Liver (tissue), 9 donors: Measurements from ENCODE around the gene MYO7B. TPM values are rescaled to one million over a fixed set of nuclear protein-coding genes. Genes with fewer than 3 reads are reported as not detected.

Source experiments
- DNase-seq: peaks from one replicate; pipeline ENCODE4 v3.0.0-alpha.2; 2017; ENCODE audit warnings: low spot score
- H3K27ac ChIP-seq, 2 donors: one replicate each; pipeline ENCODE4 v1.7.0; 2013; ENCODE audit warnings: inconsistent platforms in 2 of 2, low read length in 2 of 2, control low read depth in 1 of 2, low read depth in 1 of 2, mild to moderate bottlenecking in 1 of 2
- H3K27me3 ChIP-seq, 4 donors: one replicate each; pipeline versions ENCODE4 v1.6.1 to v1.7.0; 2013; ENCODE audit warnings: low read length in 3 of 4, inconsistent platforms in 1 of 4, mild to moderate bottlenecking in 1 of 4, moderate library complexity in 1 of 4; ENCODE audit not compliant: control insufficient read depth in 4 of 4, insufficient read depth in 4 of 4
- H3K36me3 ChIP-seq, 4 donors: one replicate each; pipeline versions ENCODE4 v1.6.1 to v1.7.0; 2013; ENCODE audit warnings: low read length in 3 of 4, mild to moderate bottlenecking in 3 of 4, low read depth in 1 of 4, moderate library complexity in 1 of 4; ENCODE audit not compliant: control insufficient read depth in 4 of 4, insufficient read depth in 3 of 4
- H3K4me1 ChIP-seq, 4 donors: one replicate each; pipeline versions ENCODE4 v1.6.1 to v1.7.0; 2013; ENCODE audit warnings: low read length in 3 of 4, mild to moderate bottlenecking in 3 of 4, moderate library complexity in 1 of 4; ENCODE audit not compliant: control insufficient read depth in 4 of 4, insufficient read depth in 4 of 4
- H3K4me3 ChIP-seq, 3 donors: one replicate each; pipeline versions ENCODE4 v1.6.1 to v1.7.0; 2013; ENCODE audit warnings: low read length in 3 of 3, control low read depth in 1 of 3, low read depth in 1 of 3, mild to moderate bottlenecking in 1 of 3
- H3K9ac ChIP-seq, 2 donors: one replicate each; pipeline ENCODE4 v1.7.0; 2013; ENCODE audit warnings: low read length in 2 of 2, mild to moderate bottlenecking in 2 of 2, moderate library complexity in 2 of 2, control low read depth in 1 of 2, low read depth in 1 of 2
- H3K9me3 ChIP-seq, 4 donors: one replicate each; pipeline versions ENCODE4 v1.6.1 to v1.7.0; 2013; ENCODE audit warnings: low read length in 3 of 4; ENCODE audit not compliant: control insufficient read depth in 4 of 4
- EGR1 ChIP-seq, 2 donors: IDR thresholded peaks; 2 replicates each; pipeline ENCODE4 v1.6.1; 2016 to 2018; ENCODE audit warnings: antibody characterized with exemption in 2 of 2, low read depth in 2 of 2
- FOXA2 ChIP-seq: IDR thresholded peaks from 2 replicates; pipeline ENCODE4 v1.6.1; 2016; ENCODE audit warnings: antibody characterized with exemption
- GABPA ChIP-seq, 2 donors: IDR thresholded peaks in 1 of 2; conservative IDR thresholded peaks in 1 of 2; 2 replicates each; pipeline ENCODE4 v1.6.1; 2016; ENCODE audit warnings: antibody characterized with exemption in 2 of 2, mild to moderate bottlenecking in 1 of 2, moderate library complexity in 1 of 2
- JUND ChIP-seq, 2 donors: IDR thresholded peaks; 2 replicates each; pipeline ENCODE4 v1.6.1; 2016; ENCODE audit warnings: antibody characterized with exemption in 2 of 2
- NR2F2 ChIP-seq: IDR thresholded peaks from 2 replicates; pipeline ENCODE4 v1.6.1; 2016; ENCODE audit warnings: antibody characterized with exemption
- RAD21 ChIP-seq, 2 donors: IDR thresholded peaks; 2 replicates each; pipeline ENCODE4 v1.6.1; 2016; ENCODE audit warnings: antibody characterized with exemption in 2 of 2, mild to moderate bottlenecking in 2 of 2
- REST ChIP-seq: IDR thresholded peaks from 2 replicates; pipeline ENCODE4 v1.6.1; 2016; ENCODE audit warnings: antibody characterized with exemption, mild to moderate bottlenecking
- RXRA ChIP-seq, 2 donors: IDR thresholded peaks; 2 replicates each; pipeline ENCODE4 v1.6.1; 2017 to 2018; ENCODE audit warnings: antibody characterized with exemption in 2 of 2, mild to moderate bottlenecking in 1 of 2
- TAF1 ChIP-seq: conservative IDR thresholded peaks from 2 replicates; pipeline ENCODE4 v1.6.1; 2016; ENCODE audit warnings: antibody characterized with exemption, mild to moderate bottlenecking
- YY1 ChIP-seq: IDR thresholded peaks from 2 replicates; pipeline ENCODE4 v1.6.1; 2016; ENCODE audit warnings: antibody characterized with exemption, mild to moderate bottlenecking
- ZBTB33 ChIP-seq: IDR thresholded peaks from 2 replicates; pipeline ENCODE4 v1.6.1; 2016; ENCODE audit warnings: antibody characterized with exemption
- WGBS: extraction: QIAGEN DNeasy Blood & Tissue Kit; methylation state at CpG from one replicate; pipeline ENCODE4 v1.1.7; 2013; 5-methylcytosine and 5-hydroxymethylcytosine counted together
- polyA plus RNA-seq, 2 donors: library from polyadenylated mRNA; stranded (reverse) in 1 of 2; unstranded in 1 of 2; fragments of 200-250 nt in 1 of 2; fragments of >200 nt in 1 of 2; fragmentation: Nextera tagmentation in 1 of 2; extraction: Ambion mirVana in 1 of 2; gene quantifications; one replicate each; pipeline versions ENCODE4 v1.2.1 to v1.2.3, GENCODE V29; 2013 to 2015
- total RNA-seq, 2 donors: library from RNA; depleted of rRNA; stranded (reverse); fragments of >200 nt; gene quantifications; one replicate each; pipeline ENCODE4 v1.2.3, GENCODE V29; 2014
- donor health status: healthy.
- donor health status: healthy.
- donor health status: healthy.
- donor health status: healthy.
- donor health status: healthy.

The MYO7B gene
- total and polyA plus RNA-seq, 4 donors = 0.15 to 1.1 (median 0.64) TPM

- Histone ChIP-seq H3K27me3 (no peaks in the 10 kb centered on the region), H3K9ac (no peak overlapping the region), H3K36me3 (no peaks in the 10 kb centered on the region), H3K4me1 (no peaks in the 10 kb centered on the region), H3K4me3 (no peak overlapping the region), H3K27ac (no peak overlapping the region), H3K9me3 (peaks cover 0 to 7% (median 0%) of the 10 kb centered on the region in 4 donors)
- TF ChIP-seq FOXA2 (no peak), REST (no peak), RAD21 (IDR thresholded peaks at IDR 0.05) (no peak), NR2F2 (no peak), GABPA (IDR thresholded peaks at IDR 0.05 in 1 of 2, conservative IDR thresholded peaks at IDR 0.05 in 1 of 2) (no peak), EGR1 (IDR thresholded peaks at IDR 0.05; ENCODE audit: low read depth in 2 of 2) (no peak), TAF1 (no peak), RXRA (IDR thresholded peaks at IDR 0.05) (no peak), ZBTB33 (no peak), YY1 (no peak)
- 95% methylated on average over 8 of the region's 8 CpGs for WGBS
- DNase-seq = no peak
Measured at GRCh38 chr2:127604986-127605385, 69.5 kb downstream of the MYO7B start.

- peaks cover 0 to 8% (median 0%) of the 10 kb centered on the region in 4 donors for H3K9me3 ChIP-seq
- H3K4me1 ChIP-seq = no peaks in the 10 kb centered on the region
- H3K9ac ChIP-seq = no peak overlapping the region
- TF ChIP-seq JUND (IDR thresholded peaks at IDR 0.05) (no peak), REST (no peak), RXRA (IDR thresholded peaks at IDR 0.05) (no peak), ZBTB33 (no peak), GABPA (IDR thresholded peaks at IDR 0.05 in 1 of 2, conservative IDR thresholded peaks at IDR 0.05 in 1 of 2) (no peak), RAD21 (IDR thresholded peaks at IDR 0.05) (no peak), FOXA2 (no peak), NR2F2 (no peak)
- no peak overlapping the region for H3K27ac ChIP-seq
- WGBS = 91% methylated on average over 7 of the region's 7 CpGs
- no peak overlapping the region for H3K4me3 ChIP-seq
- no peaks in the 10 kb centered on the region for H3K36me3 ChIP-seq
- H3K27me3 ChIP-seq = no peaks in the 10 kb centered on the region
- DNase-seq = no peak
Measured at GRCh38 chr2:127605691-127606263, 70.3 kb downstream of the MYO7B start.
